Right hindlimb (tissue), 1 donor: ENCODE results near the gene PTGER1.
"Not testable (repeated sequence)": the region's sequence is repeated elsewhere in the genome, so short reads cannot be mapped to it uniquely, and the experiment has no call there.

ENCODE experiments used
- DNase-seq: peaks from one replicate; pipeline ENCODE4 v3.0.0-alpha.2; 2018

PTGER1 gene, protein sequence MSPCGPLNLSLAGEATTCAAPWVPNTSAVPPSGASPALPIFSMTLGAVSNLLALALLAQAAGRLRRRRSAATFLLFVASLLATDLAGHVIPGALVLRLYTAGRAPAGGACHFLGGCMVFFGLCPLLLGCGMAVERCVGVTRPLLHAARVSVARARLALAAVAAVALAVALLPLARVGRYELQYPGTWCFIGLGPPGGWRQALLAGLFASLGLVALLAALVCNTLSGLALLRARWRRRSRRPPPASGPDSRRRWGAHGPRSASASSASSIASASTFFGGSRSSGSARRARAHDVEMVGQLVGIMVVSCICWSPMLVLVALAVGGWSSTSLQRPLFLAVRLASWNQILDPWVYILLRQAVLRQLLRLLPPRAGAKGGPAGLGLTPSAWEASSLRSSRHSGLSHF

DNA sequence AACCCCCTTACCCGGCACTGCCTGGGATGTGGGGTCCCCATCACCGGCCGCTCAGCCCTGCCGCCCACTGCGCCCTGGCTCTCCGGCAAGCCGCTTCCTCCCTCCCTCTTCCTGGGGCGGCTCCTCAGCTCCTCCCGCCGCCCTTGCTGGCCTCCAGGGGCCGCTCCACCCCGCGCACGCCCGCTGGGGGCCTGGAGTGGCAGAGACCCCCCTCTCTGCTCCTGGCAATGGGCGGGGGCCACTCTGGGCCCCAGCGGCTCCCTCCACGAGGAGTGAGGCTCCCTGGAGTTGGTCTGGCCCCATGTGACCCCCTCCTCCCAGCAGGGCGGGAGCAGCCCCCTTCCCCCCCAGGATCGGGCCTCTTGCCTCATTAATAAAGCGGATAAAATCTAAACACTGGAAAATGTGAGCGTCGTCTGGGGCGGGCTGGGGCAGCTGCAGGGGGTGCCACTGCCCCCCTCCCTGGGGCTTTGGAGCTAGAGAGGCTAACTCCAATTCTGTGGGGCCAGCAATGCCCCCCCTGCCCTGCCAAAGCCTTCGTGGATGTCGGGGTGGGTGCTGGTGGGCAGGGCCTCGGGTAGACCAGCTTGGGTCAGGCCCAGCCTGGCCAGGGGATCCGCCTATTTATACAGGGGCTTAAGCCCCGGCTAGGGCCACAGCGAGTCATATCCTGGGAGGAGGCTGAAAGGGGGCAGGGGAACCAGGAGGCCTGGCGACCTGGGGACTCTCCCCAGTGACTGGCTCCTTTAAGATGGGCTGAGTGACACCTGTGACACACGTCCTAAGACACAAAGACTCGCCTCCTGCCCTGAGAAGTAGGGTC lies at the start of gene PTGER1:
Gene PTGER1 (minus strand): TSS at position 104 of the 823 bp plus-strand sequence. CDS start 1,034 bp downstream, outside the sequence.
- DNase-seq: no peak

DNA sequence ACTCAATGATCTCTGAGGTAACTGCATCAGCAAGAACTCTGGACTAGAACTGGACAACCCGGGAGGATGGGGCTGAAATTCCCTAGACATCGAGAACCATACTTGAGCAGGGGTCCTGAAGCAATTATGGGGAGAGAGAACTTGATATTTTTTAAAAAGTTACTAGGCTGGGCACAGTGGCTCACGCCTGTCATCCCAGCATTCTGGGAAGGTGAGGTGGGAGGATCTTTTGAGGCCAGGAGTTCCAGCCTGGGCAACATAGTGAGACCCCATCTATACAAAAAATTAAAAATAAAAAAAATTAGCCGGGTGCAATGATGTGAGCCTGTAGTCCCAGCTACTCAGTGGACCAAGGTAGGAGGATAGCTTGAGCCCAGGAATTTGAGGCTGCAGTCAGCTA lies 45.4 kb upstream of the PTGER1 start:
- DNase-seq: no peak

DNA sequence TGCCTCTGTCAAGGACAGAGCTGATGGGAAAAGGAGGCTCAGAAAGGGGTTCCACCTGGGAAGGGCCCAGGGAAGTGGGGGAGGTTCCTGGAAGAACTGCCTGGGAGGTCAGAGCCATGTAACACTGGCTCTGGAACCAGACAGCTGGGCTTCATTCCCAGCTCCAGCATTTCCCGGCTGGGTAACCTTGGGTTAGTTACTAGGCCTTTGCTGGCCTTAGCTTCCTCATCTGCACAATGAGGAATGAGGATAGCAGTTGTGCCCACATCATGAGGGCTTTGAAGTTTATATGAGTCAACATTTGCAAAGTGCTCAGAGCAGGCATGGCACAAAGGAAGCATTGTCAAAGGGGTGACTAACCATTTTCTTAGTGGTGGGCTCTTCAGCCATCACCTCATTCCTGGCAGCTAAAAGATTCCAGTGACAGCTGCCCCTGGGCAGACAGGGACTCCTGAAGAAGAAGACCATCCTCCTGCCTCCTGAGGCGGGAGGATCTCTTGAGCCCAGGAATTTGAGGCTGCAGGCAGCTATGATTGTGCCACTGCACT lies 44.8 kb upstream of the PTGER1 start:
- DNase-seq: no peak

DNA sequence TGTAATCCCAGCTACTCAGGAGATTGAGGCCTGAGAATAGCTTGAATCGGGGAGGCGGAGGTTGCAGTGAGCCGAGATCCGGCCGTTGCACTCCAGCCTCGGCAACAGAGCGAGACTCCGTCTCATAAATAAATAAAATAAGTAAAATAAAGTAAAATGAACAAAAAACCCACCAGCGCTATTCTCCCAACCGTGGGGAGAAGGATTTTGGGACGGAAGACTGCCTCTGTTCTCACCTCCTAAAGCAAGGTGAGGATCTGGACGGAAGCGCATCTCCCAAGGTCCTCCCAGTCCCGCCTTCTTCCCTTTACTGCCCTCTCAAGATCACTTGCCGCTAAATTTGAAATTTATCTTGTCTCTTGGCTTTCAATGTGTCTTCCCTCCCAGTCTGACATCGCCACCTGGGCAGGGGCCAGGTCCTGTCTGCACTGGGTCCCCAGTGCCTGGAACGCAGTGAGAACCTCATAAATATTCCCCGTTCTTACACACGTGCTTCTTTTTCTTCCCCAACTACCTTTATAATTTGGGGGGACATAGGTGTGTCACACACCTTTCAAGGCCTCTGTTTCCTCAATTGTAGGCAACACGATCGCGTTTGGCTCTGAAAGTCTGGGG lies 44.2 kb upstream of the PTGER1 start:
- DNase-seq: no peak

DNA sequence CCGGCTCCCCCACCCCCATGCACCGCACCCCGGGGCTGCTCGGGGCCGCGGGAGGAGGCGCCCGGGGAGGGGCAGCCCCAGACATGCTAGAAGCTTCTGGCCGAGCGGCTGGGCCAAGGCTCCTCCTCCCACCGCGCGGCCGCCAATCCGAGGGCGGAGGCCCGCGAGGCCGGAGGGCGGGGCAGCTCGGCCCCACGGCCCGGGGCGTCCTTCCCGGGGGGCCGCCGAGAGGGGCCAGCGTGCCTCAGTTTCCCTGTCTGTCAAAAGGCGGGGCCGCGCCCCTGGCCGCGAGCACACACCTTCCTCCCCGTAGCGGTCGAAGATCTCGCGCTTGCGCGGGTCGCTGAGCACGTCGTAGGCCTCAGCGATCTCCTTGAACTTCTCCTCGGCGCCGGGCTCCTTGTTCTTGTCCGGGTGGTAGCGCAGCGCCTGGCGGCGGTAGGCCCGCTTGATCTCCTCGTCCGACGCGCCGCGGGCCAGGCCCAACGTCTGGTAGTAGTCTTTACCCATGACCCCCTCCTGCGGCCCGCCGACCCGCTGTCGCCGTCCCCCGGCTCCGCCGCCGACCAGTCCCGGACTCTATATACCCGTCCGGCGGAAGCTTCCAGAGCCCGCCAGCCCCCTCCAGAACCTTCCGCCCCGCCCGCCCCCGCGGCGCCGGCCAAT lies 42.8 kb upstream of the PTGER1 start, which contains the start of gene DNAJB1:
Gene DNAJB1 (minus strand): TSS at position 558 of the 666 bp plus-strand sequence. CDS start 48 bp downstream, at position 510.
- DNase-seq: peak; percentile 90

DNA sequence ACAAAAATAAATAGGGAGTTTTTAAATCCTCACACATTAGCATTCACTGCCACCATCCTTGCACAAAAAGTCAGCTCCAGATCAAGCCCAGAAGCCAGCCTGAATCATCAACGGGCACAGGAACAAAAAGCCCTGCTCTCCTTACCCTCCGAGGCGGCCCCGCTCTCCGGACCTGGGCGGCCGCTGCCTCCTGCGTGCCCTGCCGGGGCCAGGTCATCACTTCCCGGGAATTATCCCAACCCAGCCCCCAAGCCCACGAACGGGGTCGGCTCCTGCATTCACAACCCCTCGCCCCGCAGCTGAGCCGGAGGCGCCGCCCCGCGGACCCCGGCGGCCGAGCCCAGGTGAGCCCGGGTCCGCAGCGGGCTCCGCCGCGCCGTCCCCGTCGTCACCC lies 42.3 kb upstream of the PTGER1 start:
- no peak for DNase-seq

DNA sequence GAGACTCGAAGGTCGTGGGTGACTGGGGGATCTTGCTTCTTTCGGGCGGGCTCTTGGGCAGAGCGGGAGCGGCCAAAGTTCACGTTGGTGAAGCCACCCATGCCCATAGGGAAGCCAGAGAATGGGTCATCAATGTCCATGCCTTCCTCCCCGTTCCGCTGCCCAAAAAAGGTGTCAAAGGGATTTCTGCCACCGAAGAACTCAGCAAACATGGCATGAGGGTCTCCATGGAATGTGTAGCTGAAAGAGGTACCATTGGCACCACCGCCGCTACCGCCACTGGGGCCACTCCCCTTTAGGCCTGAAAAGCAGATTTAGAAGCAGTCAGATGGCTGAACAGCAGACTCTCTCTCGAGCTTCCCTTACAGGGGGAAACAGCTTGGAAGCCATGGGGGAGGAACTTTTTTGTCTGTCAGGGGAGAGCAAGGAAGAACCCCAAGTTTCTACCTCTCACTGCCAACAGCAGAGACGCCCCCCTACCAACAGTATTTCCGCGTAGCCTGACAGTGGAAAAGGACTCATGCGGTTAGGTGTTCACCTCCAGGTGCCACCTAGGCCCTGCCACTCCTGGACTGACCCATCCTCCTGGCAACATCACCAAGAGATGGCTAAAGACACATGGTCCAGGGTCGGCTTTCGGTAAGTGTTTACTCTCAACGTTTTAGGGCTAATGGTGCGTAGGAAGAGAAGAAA lies 41.7 kb upstream of the PTGER1 start:
- DNase-seq: no peak

DNA sequence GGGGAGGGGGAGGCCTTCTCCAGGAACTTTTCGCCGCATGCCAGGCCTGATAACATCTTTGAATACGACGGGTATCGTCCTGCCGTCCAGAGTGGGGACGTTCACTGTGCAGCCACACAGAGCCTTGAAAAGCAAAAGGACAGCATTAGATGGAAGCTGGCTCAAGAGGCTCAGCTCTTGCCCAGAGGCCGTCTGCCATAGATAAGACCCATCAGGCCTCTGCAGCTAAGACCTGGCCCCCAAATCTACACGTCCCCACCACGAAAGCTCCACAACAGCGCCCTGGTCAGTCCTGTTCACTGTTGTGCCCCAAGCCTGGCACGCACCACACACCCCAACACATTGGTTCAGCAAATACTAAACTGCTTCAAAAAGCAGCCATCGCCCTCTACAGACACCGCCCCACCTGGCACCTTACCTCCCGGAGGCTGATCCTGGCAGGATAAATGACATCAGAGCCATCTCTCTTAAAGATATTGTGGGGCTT lies 40.9 kb upstream of the PTGER1 start:
- no peak for DNase-seq

DNA sequence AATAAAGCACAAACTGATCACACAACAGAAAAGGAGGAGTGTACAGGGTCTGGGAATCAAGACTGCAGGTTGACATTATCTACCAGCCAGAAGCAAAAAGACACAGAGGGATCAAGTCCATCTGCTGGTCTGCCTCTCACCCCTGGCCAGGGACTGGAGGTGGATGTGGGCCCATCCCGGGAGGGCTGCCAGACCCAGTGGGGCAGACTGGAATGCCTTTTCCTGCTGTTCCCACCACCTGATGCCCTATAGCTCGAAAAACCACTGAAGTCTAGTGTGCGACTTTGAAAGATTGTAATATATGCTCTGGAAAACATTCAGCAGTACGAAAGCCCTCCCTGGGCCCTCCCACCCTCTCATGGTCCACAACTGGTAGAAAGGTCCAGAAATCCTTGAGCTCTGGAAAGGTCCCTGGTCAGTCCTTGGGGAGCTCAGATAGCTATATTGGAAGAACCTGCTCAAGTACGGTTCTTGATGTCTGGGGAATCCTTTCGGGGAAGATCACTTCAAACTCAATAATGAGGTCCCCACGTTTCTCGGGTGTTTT lies 40.4 kb upstream of the PTGER1 start:
- DNase-seq: no peak

DNA sequence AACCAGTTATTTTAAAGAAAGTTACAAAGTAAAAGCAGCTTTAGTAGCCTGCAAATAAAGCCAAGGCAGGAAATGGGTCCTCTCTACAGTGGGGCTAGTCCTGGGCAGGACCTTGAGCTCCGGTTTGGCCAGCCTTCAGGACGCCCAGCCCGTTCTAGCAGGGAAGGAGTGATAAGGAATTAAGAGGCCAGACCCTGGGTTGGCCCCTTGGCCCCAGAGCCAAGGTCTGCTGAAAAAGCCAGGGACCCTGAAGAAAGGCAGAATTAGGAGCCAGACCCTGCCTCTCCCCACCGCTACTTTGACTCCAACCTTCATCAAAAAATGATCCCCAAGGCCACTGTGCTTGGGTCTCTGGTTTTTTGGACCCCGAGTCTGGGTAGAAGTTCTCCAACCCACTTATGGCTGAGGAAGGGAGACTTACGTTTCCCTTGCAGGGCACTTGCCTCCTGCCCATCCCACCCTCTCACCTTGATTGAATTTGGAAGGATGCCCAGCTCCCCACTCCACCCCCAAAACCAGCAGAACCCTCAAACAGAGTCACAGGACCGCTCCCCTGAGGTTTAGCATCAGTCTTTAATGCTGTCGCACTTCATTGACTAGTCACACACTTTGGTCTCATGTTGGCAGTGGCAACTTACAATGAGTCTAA lies 39.2 kb upstream of the PTGER1 start:
- no peak for DNase-seq

DNA sequence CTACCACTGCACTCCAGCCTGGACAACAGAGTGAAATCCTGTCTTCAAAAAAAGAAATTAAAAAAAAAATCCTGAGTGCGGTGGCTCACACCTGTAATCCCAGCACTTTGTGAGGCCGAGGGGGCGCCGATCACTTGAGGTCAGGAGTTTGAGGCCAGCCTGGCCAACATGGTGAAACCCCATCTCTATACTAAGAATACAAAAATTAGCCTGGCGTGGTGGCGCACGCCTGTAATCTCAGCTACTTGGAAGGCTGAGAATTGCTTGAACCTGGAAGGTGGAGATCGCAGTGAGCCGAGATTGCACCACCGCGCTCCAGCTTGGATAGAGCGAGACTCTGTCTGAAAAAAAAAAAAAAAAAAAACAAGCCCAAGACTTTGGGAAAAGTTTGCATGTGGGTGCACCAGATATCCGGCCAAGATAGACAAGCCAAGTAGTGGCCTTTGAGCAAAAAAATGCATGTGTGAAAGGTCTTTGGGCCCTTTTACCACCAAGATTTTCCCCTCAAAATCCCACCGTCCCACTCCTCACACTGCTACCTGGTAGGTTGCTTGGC lies 37.3 kb upstream of the PTGER1 start:
- no peak for DNase-seq

DNA sequence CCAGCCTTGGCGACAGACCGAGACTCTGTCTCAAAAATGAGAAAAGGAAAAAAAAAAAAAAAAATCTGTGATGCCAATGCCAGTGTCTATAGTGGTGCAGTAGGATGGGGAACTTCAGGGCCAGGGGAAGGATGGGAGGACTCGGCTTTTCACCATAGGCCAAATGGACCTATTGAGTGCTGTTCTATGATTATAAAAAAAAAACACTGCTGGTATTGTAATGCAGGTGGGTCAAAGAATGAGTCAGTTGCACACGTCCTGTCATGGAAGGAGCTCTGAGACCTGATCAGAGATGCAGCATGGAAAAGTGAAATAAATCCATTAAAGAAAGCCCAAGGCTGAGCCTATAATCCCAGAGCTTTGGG lies 36.1 kb upstream of the PTGER1 start:
- no peak for DNase-seq

DNA sequence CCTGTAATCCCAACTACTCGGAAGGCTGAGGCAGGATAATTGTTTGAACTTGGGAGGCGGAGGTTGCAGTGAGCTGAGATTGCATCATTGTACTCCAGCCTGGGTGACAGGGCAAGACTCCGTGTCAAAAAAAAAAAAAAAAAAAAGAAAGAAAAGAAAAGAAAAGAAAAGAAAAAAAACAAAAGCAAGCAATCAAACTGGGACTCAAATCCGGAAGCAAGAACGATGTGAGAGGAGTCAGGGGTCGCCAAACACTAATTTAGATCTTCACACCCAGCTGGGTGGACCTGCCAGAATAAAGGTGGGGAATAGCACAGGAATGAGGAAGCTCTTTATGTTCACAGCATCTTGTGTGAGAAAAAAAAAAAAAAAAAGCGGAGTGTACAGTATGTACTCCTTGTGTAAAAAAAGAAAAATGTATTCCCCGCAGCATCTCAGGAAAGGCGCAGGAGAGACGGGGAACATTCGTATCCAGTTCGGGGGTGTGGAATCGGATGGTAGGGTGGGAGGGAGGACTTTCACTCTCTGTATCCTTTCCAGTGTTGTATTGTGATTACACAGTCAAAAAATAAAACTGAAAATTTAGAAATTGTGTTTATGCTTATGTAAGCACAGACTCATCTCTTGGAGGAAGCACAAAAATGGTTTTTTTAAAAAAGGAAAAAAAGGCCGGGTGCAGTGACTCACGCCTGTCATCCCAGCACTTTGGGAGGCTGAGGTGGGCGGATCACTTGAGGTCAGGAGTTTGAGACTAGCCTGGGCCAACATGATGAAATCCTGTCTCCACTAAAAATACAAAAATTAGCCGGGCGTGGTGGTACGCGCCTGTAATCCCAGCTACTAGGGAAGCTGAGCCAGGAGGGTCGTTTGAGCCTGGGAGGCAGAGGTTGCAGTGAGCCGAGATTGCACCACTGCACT lies 35.4 kb upstream of the PTGER1 start:
- DNase-seq: no peak

DNA sequence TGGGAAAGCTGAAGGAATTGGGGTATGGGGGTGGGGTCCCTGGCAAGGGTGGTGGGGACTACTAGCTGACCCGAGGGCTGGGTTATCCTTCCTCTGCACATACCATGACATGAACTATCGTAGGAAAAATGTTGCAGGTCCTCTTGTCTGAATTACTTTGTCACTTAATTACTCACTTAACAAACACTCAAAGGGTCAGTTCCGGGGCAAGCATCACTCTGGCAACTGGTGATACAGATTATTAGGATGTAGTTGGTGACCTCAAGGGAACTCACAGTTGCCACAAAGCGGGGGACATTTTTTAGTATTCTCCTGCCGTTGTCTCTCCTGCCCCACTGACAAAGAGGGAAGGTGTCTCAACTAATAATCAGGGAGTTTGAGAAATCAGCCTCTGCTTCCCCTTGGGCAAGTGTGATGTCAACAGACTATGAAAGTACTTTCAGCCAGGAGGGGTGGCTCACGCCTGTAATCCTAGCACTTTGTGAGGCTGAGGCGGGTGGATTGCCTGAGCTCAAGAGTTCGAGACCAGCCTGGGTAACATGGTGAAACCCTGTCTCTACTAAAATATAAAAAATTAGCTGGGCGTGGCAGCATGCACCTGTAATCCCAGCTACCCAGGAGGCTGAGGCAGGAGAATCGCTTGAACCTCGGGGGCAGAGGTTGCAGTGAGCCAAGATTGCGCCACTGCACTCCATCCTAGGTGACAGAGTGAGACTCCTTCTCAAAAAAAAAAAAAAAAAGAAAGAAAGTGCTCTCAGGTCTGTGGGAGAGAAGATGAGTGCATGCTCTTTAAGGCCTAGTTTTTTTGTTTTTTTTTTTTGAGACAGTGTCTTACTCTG lies 32.8 kb upstream of the PTGER1 start:
- no peak for DNase-seq

DNA sequence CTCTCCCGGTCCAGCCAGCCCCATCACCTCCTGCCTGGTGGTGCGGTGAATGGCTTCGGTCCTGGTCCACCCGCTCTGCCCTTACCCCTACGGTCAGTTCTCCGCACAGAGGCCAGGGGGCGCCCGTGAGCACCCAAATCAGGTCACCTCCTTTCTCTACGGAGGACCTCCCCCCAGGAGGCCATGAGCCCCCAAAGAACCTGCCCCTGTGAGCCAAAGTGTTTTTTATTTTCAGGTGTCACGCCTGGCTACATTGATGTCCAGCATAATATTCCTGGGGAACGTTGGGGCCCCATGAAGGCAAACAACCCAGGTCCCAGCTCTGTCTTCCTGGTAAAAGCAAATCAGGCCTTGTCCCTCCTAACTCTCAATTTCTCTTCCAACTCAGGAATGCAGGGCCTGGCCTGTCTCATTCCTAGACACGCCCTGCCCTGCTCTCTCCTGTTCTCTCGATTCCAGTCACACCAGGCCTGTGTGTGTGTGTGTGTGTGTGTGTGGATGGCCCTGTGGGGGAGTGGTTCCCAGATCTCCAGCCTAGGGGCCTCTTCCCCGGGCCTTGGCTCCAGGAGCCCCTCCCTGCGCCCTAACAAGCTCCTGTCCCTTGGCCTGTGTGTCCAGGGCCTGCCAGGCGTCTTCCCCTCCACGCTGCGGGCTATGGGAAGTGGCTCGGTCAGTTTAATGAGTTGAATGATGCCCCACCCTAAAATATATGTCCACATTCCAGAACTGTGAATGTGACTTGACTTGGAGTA lies 30.5 kb upstream of the PTGER1 start:
- no peak for DNase-seq

DNA sequence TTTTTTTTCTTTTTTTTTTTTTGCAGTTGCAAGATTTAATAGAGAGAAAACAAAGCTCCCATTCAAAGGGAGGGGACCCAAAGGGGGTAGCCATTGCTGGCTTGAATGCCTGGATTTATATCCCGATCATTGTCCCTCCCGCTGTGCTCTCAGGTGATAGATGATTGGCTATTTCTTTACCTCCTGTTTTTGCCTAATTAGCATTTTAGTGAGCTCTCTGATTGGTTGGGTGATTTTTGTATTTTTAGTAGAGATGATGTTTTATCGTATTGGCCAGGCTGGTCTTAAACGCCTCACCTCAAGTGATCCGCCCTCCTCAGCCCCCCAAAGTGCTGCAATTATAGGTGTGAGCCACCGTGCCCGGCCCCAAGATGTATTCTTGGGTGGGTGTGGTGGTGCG lies 29.4 kb upstream of the PTGER1 start:
- DNase-seq: not testable (repeated sequence)

DNA sequence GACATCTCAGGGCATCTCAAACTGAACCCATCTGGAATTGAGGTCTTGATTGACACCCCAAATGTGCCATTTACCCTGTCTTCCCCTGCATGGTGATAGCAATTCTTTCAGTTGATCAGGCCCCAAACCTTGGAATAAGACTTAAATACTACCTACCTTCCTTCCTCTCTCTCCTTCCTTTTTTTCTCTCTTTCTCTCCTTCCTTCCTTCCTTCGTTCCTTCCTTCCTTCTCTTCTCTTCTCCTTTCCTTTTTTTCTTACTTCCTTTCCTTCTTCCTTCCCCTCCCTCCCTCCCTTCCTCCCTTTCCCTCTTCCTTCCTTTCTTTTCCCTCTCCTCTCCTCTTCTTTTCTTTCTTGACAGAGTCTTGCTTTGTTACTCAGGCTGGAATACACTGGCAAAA lies 28.1 kb upstream of the PTGER1 start:
- DNase-seq: no peak
